A549 (cell line): Measurements from ENCODE around the gene TUBGCP6.

Source experiments
- CHD2 ChIP-seq: fragments of 150-350 bp; IDR thresholded peaks from 2 replicates; pipeline ENCODE4 v1.6.1; 2014; ENCODE audit warnings: low read length; ENCODE audit not compliant: partially characterized antibody
- CHD4 ChIP-seq: fragments of 200-600 bp; sonication (generic); IDR thresholded peaks from 2 replicates; pipeline ENCODE4 v1.6.1; 2016; ENCODE audit warnings: antibody characterized with exemption, mild to moderate bottlenecking, borderline replicate concordance
- CTCF ChIP-seq: fragments of >200 bp; sonication (Bioruptor Twin); formaldehyde crosslinking; IDR thresholded peaks from 3 replicates; pipeline ENCODE4 v1.5.1; 2016
- E2F6 ChIP-seq: IDR thresholded peaks from 2 replicates; pipeline ENCODE4 v1.6.1; 2012; ENCODE audit warnings: low read depth, borderline replicate concordance
- ELK1 ChIP-seq: fragments of 150-350 bp; IDR thresholded peaks from 2 replicates; pipeline ENCODE4 v1.6.1; 2014; ENCODE audit warnings: low read depth, mild to moderate bottlenecking, low read length
- FOSL2 ChIP-seq, 2 experiments: fragments of 450-650 bp in 1 of 2; fragments of >200 bp in 1 of 2; sonication (Bioruptor Twin) in 1 of 2; formaldehyde crosslinking; IDR thresholded peaks; 2 replicates each; pipeline versions ENCODE4 v1.5.0 to v1.6.1; 2016 to 2020; ENCODE audit warnings: mild to moderate bottlenecking in 1 of 2, moderate library complexity in 1 of 2
- GATA3 ChIP-seq: IDR thresholded peaks from 2 replicates; pipeline ENCODE4 v1.6.1; 2012; ENCODE audit warnings: borderline replicate concordance
- KDM5A ChIP-seq: fragments of 200-600 bp; sonication (generic); IDR thresholded peaks from 2 replicates; pipeline ENCODE4 v1.6.1; 2016; ENCODE audit warnings: antibody characterized with exemption, mild to moderate bottlenecking
- POLR2A ChIP-seq: IDR thresholded peaks from 2 replicates; pipeline ENCODE4 v1.6.1; 2012; ENCODE audit warnings: mild to moderate bottlenecking, low read length
- RAD21 ChIP-seq, 2 experiments: fragments of >200 bp in 1 of 2; sonication (Bioruptor Twin) in 1 of 2; formaldehyde crosslinking in 1 of 2; IDR thresholded peaks in 1 of 2; conservative IDR thresholded peaks in 1 of 2; 2 replicates in 1 of 2; 3 replicates in 1 of 2; pipeline ENCODE4 v1.6.1; 2012 to 2018; ENCODE audit warnings: inconsistent platforms in 1 of 2
- REST ChIP-seq: fragments of 200-600 bp; sonication (generic); IDR thresholded peaks from 2 replicates; pipeline ENCODE4 v1.6.1; 2016; ENCODE audit warnings: antibody characterized with exemption, mild to moderate bottlenecking, moderate library complexity
- SMC3 ChIP-seq: fragments of >200 bp; sonication (Bioruptor Twin); formaldehyde crosslinking; IDR thresholded peaks from 3 replicates; pipeline ENCODE4 v1.6.1; 2018; ENCODE audit warnings: inconsistent platforms

- TF ChIP-seq CTCF (no peak), REST (no peak), FOSL2 (IDR thresholded peaks at IDR 0.05) (no peak), FOSL2 (CRISPR knock-in tag; IDR thresholded peaks at IDR 0.05) (no peak), CHD4 (no peak), POLR2A (no peak), ELK1 (no peak), CHD2 (no peak), E2F6 (no peak), RAD21 (conservative IDR thresholded peaks at IDR 0.05 in 1 of 2, IDR thresholded peaks at IDR 0.05 in 1 of 2) (no peak), SMC3 (no peak), KDM5A (no peak), GATA3 (no peak)
Observed at GRCh38 chr22:50292643-50293440, 48.0 kb upstream of the TUBGCP6 start.
